ENCODE measurements around the gene GSTM2.

GSTM2 gene

GRCh38 chr1:109634292-109634691 is 33.6 kb upstream of the GSTM2 start:
- no peak for TF ChIP-seq CTCF (IDR thresholded peaks at IDR 0.05; ENCODE audit: unreplicated experiment in 3 of 3)
- H3K36me3 Mint-ChIP-seq (ENCODE audit: low read depth): peaks cover 23% of the 10 kb centered on the region
- no peaks in the 10 kb centered on the region for H3K9me3 Mint-ChIP-seq
- peaks cover 52% of the 10 kb centered on the region for H3K4me1 Mint-ChIP-seq
- peak overlapping the region in 2 of 3 experiments; percentile 31 to 54 for H3K27ac Mint-ChIP-seq
- no peak overlapping the region for H3K4me3 Mint-ChIP-seq
- H3K27me3 Mint-ChIP-seq (ENCODE audit: low read depth): peaks cover 4% of the 10 kb centered on the region

GRCh38 chr1:109634771-109635750 is 32.8 kb upstream of the GSTM2 start:
- H3K27me3 Mint-ChIP-seq (ENCODE audit: low read depth): peaks cover 4% of the 10 kb centered on the region
- no peak for TF ChIP-seq CTCF (IDR thresholded peaks at IDR 0.05; ENCODE audit: unreplicated experiment in 3 of 3)
- no peak overlapping the region for H3K4me3 Mint-ChIP-seq

GRCh38 chr1:109635862-109636200 is 32.0 kb upstream of the GSTM2 start:
- no peaks in the 10 kb centered on the region for H3K9me3 Mint-ChIP-seq
- peaks cover 4% of the 10 kb centered on the region for H3K27me3 Mint-ChIP-seq (ENCODE audit: low read depth)
- H3K27ac Mint-ChIP-seq: peak overlapping the region; percentile 14 to 65 (median 40)
- peaks cover 52% of the 10 kb centered on the region for H3K4me1 Mint-ChIP-seq
- TF ChIP-seq CTCF (IDR thresholded peaks at IDR 0.05; ENCODE audit: unreplicated experiment in 3 of 3): no peak
- H3K4me3 Mint-ChIP-seq: no peak overlapping the region
- peaks cover 14% of the 10 kb centered on the region for H3K36me3 Mint-ChIP-seq (ENCODE audit: low read depth)

More at GRCh38 chr1:109634771-109635750, 32.8 kb upstream of the GSTM2 start:
- peaks cover 52% of the 10 kb centered on the region for H3K4me1 Mint-ChIP-seq
- H3K27ac Mint-ChIP-seq: peak overlapping the region in 2 of 3 experiments; percentile 40 to 54
- H3K9me3 Mint-ChIP-seq: no peaks in the 10 kb centered on the region
- peaks cover 16% of the 10 kb centered on the region for H3K36me3 Mint-ChIP-seq (ENCODE audit: low read depth)

- peaks cover 4% of the 10 kb centered on the region for H3K27me3 Mint-ChIP-seq (ENCODE audit: low read depth)
- H3K36me3 Mint-ChIP-seq (ENCODE audit: low read depth): peaks cover 9% of the 10 kb centered on the region
- H3K9me3 Mint-ChIP-seq: no peaks in the 10 kb centered on the region
- no peak for TF ChIP-seq CTCF (IDR thresholded peaks at IDR 0.05; ENCODE audit: unreplicated experiment in 3 of 3)
- peaks cover 47% of the 10 kb centered on the region for H3K4me1 Mint-ChIP-seq
- peak overlapping the region; percentile 14 to 65 (median 40) for H3K27ac Mint-ChIP-seq
- H3K4me3 Mint-ChIP-seq: no peak overlapping the region
These were observed 31.5 kb upstream of the GSTM2 start for GRCh38 chr1:109636201-109636952.

GRCh38 chr1:109637446-109637845 is 30.4 kb upstream of the GSTM2 start:
- TF ChIP-seq CTCF (IDR thresholded peaks at IDR 0.05; ENCODE audit: unreplicated experiment in 3 of 3): no peak
- peaks cover 4% of the 10 kb centered on the region for H3K27me3 Mint-ChIP-seq (ENCODE audit: low read depth)
- H3K36me3 Mint-ChIP-seq (ENCODE audit: low read depth): peaks cover 4% of the 10 kb centered on the region
- H3K9me3 Mint-ChIP-seq: no peaks in the 10 kb centered on the region
- no peak overlapping the region for H3K4me3 Mint-ChIP-seq
- H3K4me1 Mint-ChIP-seq: peaks cover 37% of the 10 kb centered on the region
- no peak overlapping the region for H3K27ac Mint-ChIP-seq

Data from nephron (organoid).